Colon (tissue), 2 donors: Measurements from ENCODE around the gene DDX25.

ENCODE experiments used
- FAIRE-seq: peaks from 2 replicates; lab custom pipeline; 2012; peaks lifted over from hg19 to GRCh38; lab: Jason Lieb, UNC
- donor health status: control.
- donor health status: control.

The DDX25 gene

GRCh38 chr11:125950696-125951651 lies 46.7 kb downstream of the DDX25 start:
- FAIRE-seq, result no peak

- FAIRE-seq, result no peak
Measured at GRCh38 chr11:125951731-125952130, 47.4 kb downstream of the DDX25 start.

GRCh38 chr11:125952559-125952958 lies 48.3 kb downstream of the DDX25 start:
- no peak for FAIRE-seq

DNA sequence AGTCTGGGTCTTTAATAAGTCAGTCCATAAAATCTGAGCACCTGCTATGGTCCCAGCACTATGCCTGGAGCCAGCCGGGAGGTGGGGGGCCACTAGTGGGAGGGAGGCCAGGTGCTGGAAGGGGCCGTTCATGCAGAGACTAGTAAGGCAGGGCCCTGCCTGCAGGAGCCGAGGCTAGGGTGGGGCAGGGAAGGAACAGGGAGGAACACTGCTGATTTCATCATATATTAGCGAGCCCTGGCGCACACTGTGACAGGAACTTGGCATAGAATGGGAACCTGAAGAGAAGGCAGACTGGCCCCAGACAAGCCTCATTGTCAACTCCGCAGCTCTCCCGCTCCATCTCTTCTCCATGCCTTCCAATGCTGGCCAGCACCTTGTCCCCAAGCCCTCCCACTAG lies 48.7 kb downstream of the DDX25 start:
- FAIRE-seq, result no peak

- FAIRE-seq, result no peak
Measured at GRCh38 chr11:125953401-125953935, 49.2 kb downstream of the DDX25 start.

- no peak for FAIRE-seq
Measured at GRCh38 chr11:125954123-125954944, 50.0 kb downstream of the DDX25 start.

DNA sequence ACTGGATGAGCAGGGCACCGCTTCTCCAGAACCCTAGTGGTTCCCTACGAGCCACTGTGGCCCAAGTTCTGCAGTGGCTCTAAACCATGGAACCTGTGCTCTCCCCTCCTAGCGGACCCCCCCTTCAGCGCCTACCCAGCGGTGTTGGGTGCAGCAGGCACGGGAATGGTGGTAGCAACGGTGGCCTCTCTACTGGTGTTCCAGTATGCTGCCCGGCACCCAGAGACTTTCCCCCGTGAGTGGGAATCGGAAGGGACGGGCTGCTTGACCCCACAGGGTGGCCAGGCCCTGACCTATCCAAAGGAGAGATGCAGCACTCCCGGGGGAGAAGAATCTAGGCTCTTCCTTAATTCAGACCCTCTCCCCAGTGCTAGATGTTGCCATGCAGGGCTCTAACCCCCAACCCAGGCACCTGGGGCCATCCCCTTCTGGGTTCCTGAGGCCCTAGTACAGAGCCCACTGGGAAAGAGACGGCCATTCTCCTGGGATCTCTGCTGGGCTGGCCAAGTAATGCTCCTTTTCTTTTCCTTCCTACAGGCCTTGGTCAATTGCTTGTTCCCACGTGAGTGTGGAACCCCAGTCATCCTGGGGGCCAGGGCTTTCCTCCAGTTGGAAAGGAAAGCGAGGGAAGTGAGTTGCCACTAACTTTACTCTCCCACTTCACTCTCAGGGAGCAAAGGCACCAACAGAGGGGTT lies 50.8 kb downstream of the DDX25 start:
- FAIRE-seq, result no peak

- FAIRE-seq, result no peak
Measured at GRCh38 chr11:125955856-125956255, 51.5 kb downstream of the DDX25 start.

- no peak for FAIRE-seq
Measured at GRCh38 chr11:125956391-125957134, 52.3 kb downstream of the DDX25 start.

DNA sequence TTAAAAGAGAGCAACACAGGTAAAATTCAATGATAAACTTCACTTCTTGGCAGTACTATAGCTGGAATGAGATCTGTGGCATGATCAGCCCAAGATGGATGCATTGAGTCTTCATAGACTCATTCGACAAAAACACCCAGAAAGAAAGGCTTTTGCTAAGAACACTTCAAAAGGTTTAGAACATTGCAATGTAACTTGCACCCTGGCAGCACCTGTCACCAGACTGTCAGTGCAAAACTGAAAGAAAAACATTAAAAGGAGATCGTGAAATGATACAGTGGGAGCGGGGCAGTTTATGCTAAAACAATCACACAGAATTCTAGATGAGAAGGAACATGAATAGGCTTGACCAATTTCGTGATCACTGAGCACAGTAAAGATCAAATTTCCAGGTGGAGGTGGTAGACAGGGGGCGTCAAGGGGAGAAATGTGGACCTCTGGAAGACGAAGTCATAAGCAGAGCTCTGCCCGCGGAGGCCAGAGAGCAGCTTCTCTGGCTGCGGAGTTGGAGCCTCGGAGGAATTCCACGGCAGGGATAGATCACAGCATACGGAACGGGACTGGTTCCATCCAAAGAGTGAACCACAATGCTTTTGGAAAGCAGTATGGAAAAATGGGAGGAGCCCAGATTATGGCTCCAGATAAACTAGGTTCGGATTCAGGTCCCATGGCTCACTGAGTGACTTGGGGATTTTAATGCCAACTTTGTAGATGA lies 53.5 kb downstream of the DDX25 start:
- no peak for FAIRE-seq

DNA sequence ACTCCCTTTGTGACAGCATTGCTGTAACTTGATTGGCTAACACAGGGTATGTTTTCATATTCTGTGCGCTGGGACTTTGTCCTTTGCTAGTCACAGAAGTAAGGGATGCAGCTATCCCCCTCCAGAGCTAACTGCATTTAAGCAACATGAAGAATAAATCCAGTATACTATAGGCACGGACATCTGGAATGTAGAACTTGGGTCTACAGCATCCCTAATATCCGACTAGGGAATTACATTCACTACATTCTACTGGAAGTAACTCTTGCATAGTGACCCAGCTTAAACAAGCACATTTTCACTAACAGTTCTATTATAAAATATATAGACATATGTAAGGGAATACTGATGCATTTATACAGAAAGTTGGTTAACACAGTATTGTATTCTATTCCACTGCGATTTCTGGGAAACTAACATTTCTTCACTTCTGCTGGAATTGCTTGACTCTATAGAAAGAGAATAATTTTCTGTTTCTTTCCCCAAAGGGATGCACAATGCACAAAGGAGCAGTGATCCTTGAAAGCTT lies 54.6 kb downstream of the DDX25 start:
- no peak for FAIRE-seq

DNA sequence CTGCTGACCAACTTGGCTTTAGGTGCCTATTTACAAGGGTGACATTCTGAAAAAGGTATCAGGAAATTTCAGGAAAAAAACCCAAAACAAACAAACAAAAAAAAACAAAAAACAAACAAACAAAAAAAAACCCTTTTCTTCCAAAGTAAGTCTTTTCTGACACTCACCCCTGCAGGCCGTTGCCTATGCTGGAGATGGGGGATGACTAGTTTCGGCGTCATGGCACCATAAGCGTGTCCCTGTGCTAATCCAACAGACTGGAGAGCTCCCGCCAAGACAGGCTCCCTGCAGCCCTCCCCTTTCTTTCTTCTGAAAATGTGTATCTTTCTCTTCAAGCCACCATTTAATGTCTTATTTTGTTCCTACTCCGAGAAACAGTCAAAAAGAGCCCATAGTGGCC lies 55.2 kb downstream of the DDX25 start:
- no peak for FAIRE-seq

GRCh38 chr11:125959931-125960330 lies 55.6 kb downstream of the DDX25 start:
- no peak for FAIRE-seq

DNA sequence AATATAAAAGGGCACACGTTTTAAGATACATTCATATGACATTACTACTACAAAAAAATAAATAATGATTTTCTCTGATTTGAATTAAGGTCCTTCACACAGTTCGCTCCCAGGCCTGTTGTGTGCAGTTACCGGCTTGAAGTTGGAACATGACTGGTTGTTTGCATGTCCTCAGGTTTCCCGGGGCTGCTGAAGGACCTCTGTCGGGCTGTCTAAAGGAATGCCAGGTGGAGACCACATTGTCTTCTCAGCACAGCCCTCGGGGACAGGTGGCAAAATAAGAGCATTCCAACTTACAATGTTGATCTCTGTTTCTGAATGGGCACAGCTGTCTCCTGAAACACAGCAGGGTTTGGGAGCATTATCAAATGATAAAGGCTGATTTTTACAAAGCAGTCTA lies 56.5 kb downstream of the DDX25 start:
- no peak for FAIRE-seq

DNA sequence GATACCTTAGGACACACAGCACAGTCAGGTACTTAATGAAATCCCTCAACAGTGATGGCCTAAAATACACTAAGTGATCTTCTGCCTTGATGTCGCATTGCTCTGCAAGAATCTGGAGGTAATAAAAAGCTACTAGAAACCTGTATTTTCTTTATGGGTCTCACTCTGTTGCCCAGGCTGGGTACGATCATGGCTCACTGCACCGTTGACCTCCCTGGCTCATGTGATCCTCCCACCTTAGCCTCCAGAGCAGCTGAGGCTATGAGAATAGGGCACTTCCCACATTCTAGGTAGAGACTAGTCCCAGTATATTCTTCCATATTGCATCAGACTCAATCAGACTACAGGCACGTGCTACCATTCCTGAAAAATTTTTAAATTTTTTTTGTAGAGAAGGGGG lies 63.2 kb downstream of the DDX25 start:
- FAIRE-seq, result no peak

GRCh38 chr11:125968354-125968753 lies 64.0 kb downstream of the DDX25 start:
- no peak for FAIRE-seq

DNA sequence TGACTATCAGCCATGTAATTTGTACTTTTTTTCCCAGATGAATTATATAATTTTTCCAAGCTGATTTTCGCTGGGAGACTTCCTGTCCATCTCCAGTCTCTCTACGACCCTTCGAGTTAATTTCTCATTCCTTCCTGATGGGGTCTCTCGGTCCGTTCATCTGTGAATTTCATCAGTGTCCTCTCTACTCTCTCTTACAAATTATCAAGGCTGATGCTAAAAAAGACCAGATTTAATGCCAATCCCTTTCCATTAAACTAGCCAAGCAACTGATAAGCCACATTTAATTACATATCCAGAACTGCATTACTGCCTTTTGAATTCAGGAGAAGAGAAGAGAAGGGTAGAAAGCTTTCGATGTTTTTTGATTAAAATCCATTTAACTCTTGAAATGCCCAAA lies 67.3 kb downstream of the DDX25 start:
- no peak for FAIRE-seq

DNA sequence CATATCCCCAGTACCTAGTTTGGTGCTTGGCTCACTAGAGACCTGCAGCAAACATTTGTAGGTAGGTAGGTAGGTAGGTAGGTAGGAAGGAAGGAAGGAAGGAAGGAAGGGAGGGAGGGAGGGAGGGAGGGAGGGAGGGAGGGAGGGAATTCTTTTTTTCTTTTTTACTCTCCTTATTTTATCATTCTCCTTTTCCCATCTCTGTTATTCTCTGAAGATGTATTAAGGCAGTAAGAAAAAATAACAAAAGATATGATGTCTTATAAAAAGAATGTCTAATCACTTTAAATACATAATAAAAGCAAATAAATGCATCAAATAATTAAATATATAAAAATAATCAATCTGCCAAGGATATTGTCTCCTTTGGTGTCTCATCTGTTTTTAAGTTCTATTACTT lies 70.0 kb downstream of the DDX25 start:
- no peak for FAIRE-seq

DNA sequence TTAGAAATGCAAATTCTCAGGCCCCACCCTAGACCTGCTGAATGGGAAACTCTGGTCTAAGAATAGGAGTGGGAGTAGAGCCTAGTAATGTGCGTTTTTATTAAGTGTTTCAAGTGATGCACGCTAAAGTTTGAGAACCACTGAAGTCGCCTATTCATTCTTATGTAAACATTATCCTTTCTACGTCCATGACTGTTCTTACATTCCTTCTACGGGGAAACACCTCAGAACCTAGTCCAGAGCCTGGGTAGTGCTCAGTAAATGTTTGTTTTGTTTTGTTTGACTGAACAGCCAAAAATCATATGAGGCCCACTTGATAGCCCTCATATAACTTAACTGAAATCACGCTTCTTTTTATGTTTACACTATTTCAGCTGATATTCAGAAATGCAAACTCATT lies 71.3 kb downstream of the DDX25 start:
- FAIRE-seq, result no peak

DNA sequence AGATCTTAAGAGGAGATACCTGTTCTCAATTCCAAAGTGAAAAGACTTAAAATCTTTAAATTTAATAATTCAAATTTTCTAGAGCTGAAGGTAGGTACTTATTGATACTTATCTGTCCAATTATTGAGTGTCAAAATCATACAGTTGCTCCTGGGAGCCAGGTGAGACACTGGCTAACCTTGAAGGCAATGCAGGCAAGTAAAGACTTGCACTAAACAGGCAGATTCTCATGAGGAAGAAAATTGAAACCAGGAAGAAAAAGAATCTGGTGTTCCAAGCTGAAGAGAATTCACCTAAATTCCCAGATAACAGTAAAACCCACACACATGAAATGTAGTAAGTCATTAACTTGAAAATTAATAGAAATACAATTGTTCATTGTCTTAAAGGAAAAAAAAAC lies 71.8 kb downstream of the DDX25 start:
- FAIRE-seq, result no peak

DNA sequence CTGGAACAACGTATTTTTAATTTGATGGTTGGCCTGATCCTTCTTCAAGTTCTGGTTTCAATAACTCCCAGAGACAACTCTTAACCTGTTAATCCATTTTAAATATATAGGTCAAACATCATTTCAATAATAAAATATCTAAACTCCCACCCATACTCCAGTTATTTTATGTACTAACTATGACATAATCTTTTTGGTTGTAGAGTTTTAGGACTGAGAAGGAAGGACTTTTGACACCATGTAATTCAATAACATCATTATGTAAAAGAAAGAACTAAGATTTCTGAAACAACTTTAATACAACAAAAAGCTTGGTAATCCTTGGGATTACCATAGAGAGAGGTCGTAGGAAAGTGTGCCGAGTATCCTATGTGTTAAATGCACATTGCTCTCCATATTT lies 73.0 kb downstream of the DDX25 start:
- no peak for FAIRE-seq
